ENCODE measurements around the gene TFDP1.

Gene TFDP1

GRCh38 chr13:113584205-113584869 is at the start of gene TFDP1:
Gene TFDP1, plus strand, starts transcription at chr13:113584753. Its CDS starts 1,085 bp downstream, at chr13:113585838.
- Histone ChIP-seq H3K79me2 (ENCODE audit: insufficient read depth, low read length) (peaks cover 42% of the 10 kb centered on the region), H3K36me3 (ENCODE audit: low read length) (peaks cover 9% of the 10 kb centered on the region), H3K9me3 (ENCODE audit: insufficient read depth, low read length) (no peaks in the 10 kb centered on the region), H3K4me2 (ENCODE audit: low read depth, low read length, poor library complexity, severe bottlenecking) (peak within 1 kb of the TSS; percentile 94), H2AFZ (ENCODE audit: low read depth, low read length, severe bottlenecking) (peak within 1 kb of the TSS; percentile 73), H3K4me3 (ENCODE audit: insufficient read depth, low read length, poor library complexity, severe bottlenecking) (peak within 1 kb of the TSS; percentile 97), H3F3A (ENCODE audit: insufficient read depth) (no peaks in the 10 kb centered on the region), H3K9ac (ENCODE audit: low read length) (peak within 1 kb of the TSS; percentile 96), H3K9me2 (replicated peaks; ENCODE audit: insufficient read depth, low read length) (no peaks in the 10 kb centered on the region), H3K27ac (ENCODE audit: low read depth, low read length) (peak within 1 kb of the TSS; percentile 69), H3K27me3 (ENCODE audit: low read length) (no peaks in the 10 kb centered on the region), H4K20me1 (ENCODE audit: low read depth, low read length) (0 out of 2 replicates have a peak, but pooled peaks cover 8% of the 10 kb centered on the region)
- TF ChIP-seq EZH2phosphoT487 (conservative IDR thresholded peaks at IDR 0.05; ENCODE audit: low read length) (no peak), CTCF (IDR thresholded peaks at IDR 0.05; ENCODE audit: insufficient read depth, low read length, poor library complexity, severe bottlenecking) (no peak)

- H3K4me3 ChIP-seq (ENCODE audit: insufficient read depth, low read length, poor library complexity, severe bottlenecking), result no peak overlapping the region
- no peak overlapping the region for H3K27ac ChIP-seq (ENCODE audit: low read depth, low read length)
- TF ChIP-seq EZH2phosphoT487 (conservative IDR thresholded peaks at IDR 0.05; ENCODE audit: low read length), result no peak
- no peak for TF ChIP-seq CTCF (IDR thresholded peaks at IDR 0.05; ENCODE audit: insufficient read depth, low read length, poor library complexity, severe bottlenecking)
- H3K9me2 ChIP-seq (replicated peaks; ENCODE audit: insufficient read depth, low read length), result no peaks in the 10 kb centered on the region
- H3K27me3 ChIP-seq (ENCODE audit: low read length), result no peaks in the 10 kb centered on the region
- no peak overlapping the region for H2AFZ ChIP-seq (ENCODE audit: low read depth, low read length, severe bottlenecking)
- no peaks in the 10 kb centered on the region for H3K9me3 ChIP-seq (ENCODE audit: insufficient read depth, low read length)
- no peaks in the 10 kb centered on the region for H3K79me2 ChIP-seq (ENCODE audit: insufficient read depth, low read length)
- no peak overlapping the region for H3K4me2 ChIP-seq (ENCODE audit: low read depth, low read length, poor library complexity, severe bottlenecking)
- H3K9ac ChIP-seq (ENCODE audit: low read length), result no peak overlapping the region
- H3K36me3 ChIP-seq (ENCODE audit: low read length), result no peaks in the 10 kb centered on the region
- no peaks in the 10 kb centered on the region for H3F3A ChIP-seq (ENCODE audit: insufficient read depth)
- H4K20me1 ChIP-seq (ENCODE audit: low read depth, low read length), result no peaks in the 10 kb centered on the region
Measured at GRCh38 chr13:113535381-113535781, 49.2 kb upstream of the TFDP1 start.

GRCh38 chr13:113536461-113537110 is 48.0 kb upstream of the TFDP1 start:
- Histone ChIP-seq H3K27ac (ENCODE audit: low read depth, low read length) (no peak overlapping the region), H3K79me2 (ENCODE audit: insufficient read depth, low read length) (no peaks in the 10 kb centered on the region), H2AFZ (ENCODE audit: low read depth, low read length, severe bottlenecking) (no peak overlapping the region), H4K20me1 (ENCODE audit: low read depth, low read length) (no peaks in the 10 kb centered on the region), H3K4me2 (ENCODE audit: low read depth, low read length, poor library complexity, severe bottlenecking) (no peak overlapping the region), H3K9me2 (replicated peaks; ENCODE audit: insufficient read depth, low read length) (no peaks in the 10 kb centered on the region), H3K36me3 (ENCODE audit: low read length) (no peaks in the 10 kb centered on the region), H3K4me3 (ENCODE audit: insufficient read depth, low read length, poor library complexity, severe bottlenecking) (no peak overlapping the region), H3F3A (ENCODE audit: insufficient read depth) (no peaks in the 10 kb centered on the region), H3K27me3 (ENCODE audit: low read length) (no peaks in the 10 kb centered on the region), H3K9me3 (ENCODE audit: insufficient read depth, low read length) (no peaks in the 10 kb centered on the region), H3K9ac (ENCODE audit: low read length) (no peak overlapping the region)
- TF ChIP-seq CTCF (IDR thresholded peaks at IDR 0.05; ENCODE audit: insufficient read depth, low read length, poor library complexity, severe bottlenecking), result no peak
- TF ChIP-seq EZH2phosphoT487 (conservative IDR thresholded peaks at IDR 0.05; ENCODE audit: low read length), result no peak
